ENCODE measurements around the gene SCLY.

SCLY gene

DNA sequence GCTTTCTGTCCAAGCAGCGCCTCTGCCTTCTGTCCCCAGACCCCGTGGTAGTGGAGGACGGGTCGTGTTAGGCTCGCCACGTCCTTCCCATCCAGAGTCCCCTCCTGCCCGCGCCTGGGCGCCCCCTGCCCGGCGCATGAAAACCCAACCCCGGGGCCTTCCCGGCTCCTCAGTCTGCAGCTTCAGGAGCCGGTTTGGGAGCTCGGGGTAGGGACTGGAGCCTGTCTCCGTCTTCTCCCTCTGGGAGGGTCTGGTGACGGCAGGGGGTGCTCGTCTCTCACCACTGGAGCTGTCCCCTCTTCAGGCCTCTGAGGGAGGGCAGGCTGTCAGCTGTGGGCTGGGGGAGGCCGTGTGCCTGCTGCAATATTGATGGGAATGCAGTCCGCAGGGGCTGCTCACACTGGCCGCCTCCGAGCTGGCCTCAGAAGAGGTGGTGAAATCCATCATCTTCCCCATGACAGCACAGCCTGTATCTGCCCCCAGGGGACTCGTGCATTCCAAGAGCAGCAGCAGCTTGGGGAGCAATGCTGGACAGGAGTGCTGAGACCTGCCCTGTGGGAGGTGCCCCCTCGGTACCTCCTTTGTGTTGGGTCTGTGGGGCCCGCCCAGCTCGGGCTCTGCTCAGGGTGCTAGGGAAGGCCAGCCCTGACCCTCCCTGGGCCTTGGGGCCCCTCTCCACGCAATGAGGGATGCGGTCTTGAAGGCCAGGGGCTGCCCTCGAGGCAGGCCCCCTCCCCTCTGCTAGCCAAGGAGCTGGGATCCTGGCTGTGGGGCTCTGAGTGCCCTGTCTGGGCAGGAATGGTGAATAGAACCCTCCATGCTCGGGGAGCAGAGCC, 59.9 kb downstream of the SCLY start:
- peaks cover 0 to 5% (median 0%) of the 10 kb centered on the region in 11 experiments; a peak in 1 of 22 replicates for H3K27me3 ChIP-seq
- no peak overlapping the region for H3K27ac ChIP-seq
- H3K36me3 ChIP-seq: no peaks in the 10 kb centered on the region
- H3K9ac ChIP-seq: peak overlapping the region in 2 of 11 experiments; percentile 22 to 44; a peak in 2 of 22 replicates
- peak overlapping the region; percentile 13 to 87 (median 66); a peak in 20 of 22 replicates for H3K4me2 ChIP-seq
- H3K9me3 ChIP-seq (replicated peaks in 1 of 11): no peaks in the 10 kb centered on the region
- H4K20me1 ChIP-seq: no peaks in the 10 kb centered on the region; a peak in 2 of 22 replicates
- TF ChIP-seq Cebpa-rat (IDR thresholded peaks at IDR 0.05): no peak
- no peak overlapping the region for H3K4me3 ChIP-seq
- peaks cover 7 to 55% (median 42%) of the 10 kb centered on the region in 10 experiments; a peak in 19 of 20 replicates for H3K4me1 ChIP-seq

DNA sequence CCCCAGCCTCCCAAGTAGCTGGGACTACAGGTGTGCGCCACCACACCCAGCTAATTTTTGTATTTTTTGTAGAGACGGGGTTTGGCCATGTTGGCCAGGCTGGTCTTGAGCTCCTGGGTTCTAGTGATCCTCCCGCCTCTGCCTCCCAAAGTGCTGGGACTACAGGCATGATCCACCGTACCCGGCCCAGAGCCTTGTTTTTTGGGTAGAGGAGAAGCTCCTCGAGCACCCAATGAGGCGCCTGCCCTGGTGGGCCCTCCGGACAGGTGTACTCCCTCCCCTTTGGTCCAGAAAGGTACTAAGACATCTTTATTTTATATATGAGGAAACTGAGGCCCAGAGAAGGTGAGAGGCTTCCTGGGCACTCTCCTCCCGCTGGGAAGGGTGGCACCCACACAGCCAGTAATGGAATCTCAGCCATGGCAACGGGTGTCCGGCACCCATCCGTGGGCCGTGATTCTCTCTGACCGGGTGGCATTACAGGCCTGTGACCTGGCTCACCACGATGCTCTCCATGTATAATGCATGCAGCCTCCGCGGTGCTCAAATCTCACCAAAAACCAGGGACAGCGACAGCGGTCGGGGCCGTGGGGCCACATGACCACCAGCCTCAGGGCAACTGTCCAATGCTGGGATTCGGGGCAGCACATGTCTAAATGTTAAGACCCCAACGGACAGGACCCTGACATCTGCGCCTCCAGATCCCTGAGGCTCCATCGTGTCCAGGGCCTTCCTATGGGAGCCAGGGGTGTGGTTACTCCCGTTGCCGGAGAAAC, 60.9 kb downstream of the SCLY start:
- Histone ChIP-seq H3K9ac (no peak overlapping the region), H3K27ac (no peak overlapping the region), H3K9me3 (replicated peaks in 1 of 11) (no peaks in the 10 kb centered on the region), H3K4me1 (peaks cover 7 to 48% (median 32%) of the 10 kb centered on the region in 10 experiments; a peak in 19 of 20 replicates), H3K27me3 (peaks cover 0 to 5% (median 0%) of the 10 kb centered on the region in 11 experiments; a peak in 1 of 22 replicates), H4K20me1 (no peaks in the 10 kb centered on the region; a peak in 2 of 22 replicates), H3K36me3 (no peaks in the 10 kb centered on the region), H3K4me2 (no peak overlapping the region), H3K4me3 (no peak overlapping the region)
- no peak for TF ChIP-seq Cebpa-rat (IDR thresholded peaks at IDR 0.05)

DNA sequence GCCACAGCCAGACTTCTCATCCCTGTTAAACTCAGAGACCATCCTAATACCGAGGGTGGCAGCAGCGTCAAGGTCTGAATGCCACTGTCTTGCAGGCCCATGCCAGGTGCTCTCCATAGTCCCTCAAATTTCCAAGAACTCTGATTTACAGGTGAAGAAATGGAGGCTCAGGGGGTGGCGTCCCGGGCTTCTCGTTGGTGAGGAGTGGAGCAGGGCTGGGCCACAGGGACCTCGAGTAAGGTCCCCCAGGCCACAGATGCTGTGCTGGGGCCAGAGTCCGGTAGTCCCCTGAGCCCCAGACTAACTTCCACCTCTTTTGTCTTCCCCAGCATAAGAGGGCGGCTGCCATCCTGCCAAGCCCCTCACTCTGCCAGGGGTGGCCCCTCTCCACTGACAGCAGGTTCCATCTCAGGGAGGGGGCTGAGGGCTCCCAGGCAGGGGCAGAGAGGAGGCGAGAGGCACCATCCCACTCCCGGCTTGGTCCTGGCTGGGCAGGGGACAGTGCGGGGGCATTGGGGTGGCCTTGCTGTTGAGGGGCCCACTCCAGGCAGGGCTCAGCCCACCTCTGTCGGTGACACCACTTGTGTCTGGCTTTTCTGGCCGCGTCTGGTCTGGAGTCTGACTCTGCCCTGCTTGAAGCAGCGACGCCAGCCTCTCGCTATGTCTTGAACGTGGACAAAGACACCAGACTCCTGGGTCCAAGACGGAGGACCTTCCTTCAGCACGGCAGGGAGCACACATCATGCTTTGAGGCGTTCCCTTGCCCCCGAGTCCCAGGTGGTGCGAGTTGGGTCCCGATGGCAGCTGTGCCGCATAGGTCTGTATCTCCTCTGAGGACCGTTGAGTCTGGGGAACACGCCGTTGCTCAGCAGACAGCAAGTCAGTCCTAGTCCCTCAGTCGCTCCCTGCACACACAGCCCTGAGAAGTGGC, 61.8 kb downstream of the SCLY start:
- no peak overlapping the region for H3K4me3 ChIP-seq
- H3K4me2 ChIP-seq: peak overlapping the region in 7 of 11 experiments; percentile 2 to 54 (median 49); a peak in 13 of 22 replicates
- H4K20me1 ChIP-seq: no peaks in the 10 kb centered on the region; a peak in 2 of 22 replicates
- no peaks in the 10 kb centered on the region for H3K9me3 ChIP-seq (replicated peaks in 1 of 11)
- TF ChIP-seq Cebpa-rat (IDR thresholded peaks at IDR 0.05): no peak
- H3K27ac ChIP-seq: no peak overlapping the region
- H3K36me3 ChIP-seq: no peaks in the 10 kb centered on the region
- H3K9ac ChIP-seq: 0 out of 22 replicates have a peak overlapping the region, but pooled peaks of 1 of the 11 experiments have one; percentile 11
- peaks cover 7 to 52% (median 38%) of the 10 kb centered on the region in 10 experiments; a peak in 19 of 20 replicates for H3K4me1 ChIP-seq
- H3K27me3 ChIP-seq: peaks cover 0 to 5% (median 0%) of the 10 kb centered on the region in 11 experiments; a peak in 1 of 22 replicates

DNA sequence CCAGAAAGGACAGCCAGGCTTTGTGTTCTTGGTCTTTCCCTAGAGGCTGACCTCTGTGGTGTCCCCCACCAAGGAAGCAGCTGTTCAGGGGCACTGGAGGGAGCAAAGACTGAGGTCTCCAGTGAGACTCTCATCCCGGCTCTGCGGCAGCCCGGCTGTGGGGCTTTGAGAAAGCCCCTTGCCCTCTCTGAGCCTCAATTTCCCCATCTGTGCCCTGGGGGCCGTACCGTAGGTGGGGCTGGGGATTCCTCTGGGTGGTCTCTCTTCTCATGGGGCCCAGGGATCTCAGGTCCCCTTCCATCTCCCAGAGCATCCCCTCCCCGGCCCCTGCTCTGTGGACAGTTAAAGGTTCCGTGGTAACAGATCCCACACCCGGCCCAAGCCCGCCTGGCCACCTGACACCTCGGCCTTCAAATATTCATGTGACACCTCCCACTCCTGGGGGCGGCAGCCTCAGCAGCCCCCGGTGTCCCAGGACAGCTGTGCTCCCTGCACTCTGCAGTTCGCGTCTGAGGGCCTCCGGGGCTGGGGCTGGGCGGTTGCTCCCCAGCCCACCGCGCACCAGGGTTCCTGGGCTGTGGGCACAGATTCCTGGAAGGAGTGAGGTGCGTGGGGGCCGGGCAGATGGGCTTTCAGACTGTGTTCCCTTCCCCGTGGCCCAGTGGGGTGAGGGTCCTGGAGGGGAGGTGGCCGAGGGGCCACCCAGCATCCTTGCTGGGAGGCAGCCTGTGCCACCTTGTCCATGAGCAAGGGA, 62.6 kb downstream of the SCLY start:
- 0 out of 22 replicates have a peak overlapping the region, but pooled peaks of 1 of the 11 experiments have one; percentile 11 for H3K9ac ChIP-seq
- TF ChIP-seq Cebpa-rat (IDR thresholded peaks at IDR 0.05): no peak
- no peak overlapping the region for H3K4me3 ChIP-seq
- H3K27me3 ChIP-seq: peaks cover 0 to 5% (median 0%) of the 10 kb centered on the region in 11 experiments; a peak in 1 of 22 replicates
- H3K9me3 ChIP-seq (replicated peaks in 1 of 11): no peaks in the 10 kb centered on the region
- H3K27ac ChIP-seq: no peak overlapping the region
- no peaks in the 10 kb centered on the region for H3K36me3 ChIP-seq
- H3K4me1 ChIP-seq: peaks cover 7 to 59% (median 43%) of the 10 kb centered on the region in 10 experiments; a peak in 19 of 20 replicates
- peak overlapping the region in 9 of 11 experiments; percentile 2 to 54 (median 46); a peak in 15 of 22 replicates for H3K4me2 ChIP-seq
- H4K20me1 ChIP-seq: no peaks in the 10 kb centered on the region; a peak in 2 of 22 replicates

DNA sequence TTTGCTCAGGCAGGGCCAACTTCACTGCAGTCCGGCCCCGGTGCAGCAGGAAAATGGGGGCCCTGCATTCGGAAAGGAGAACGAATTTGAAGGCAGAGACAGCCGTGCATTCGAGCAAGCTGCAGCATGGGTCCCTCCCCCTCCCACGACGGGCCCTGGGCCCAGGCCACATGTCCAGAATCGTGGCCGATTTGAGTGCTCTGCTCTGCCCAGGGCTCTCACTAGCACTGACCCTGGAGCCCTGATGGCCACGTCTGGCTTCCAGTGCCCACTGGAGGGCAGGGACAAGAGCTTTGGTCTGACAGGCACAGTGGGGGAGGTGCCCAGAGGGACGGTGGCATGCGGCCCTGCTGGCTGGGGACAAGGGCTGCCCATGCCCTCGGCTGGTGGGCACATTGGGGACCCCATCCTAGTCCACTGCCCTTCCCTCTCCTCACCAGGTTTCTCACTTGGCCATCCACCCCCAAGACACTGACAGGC, 63.2 kb downstream of the SCLY start:
- Histone ChIP-seq H3K4me3 (no peak overlapping the region), H3K36me3 (no peaks in the 10 kb centered on the region)

DNA sequence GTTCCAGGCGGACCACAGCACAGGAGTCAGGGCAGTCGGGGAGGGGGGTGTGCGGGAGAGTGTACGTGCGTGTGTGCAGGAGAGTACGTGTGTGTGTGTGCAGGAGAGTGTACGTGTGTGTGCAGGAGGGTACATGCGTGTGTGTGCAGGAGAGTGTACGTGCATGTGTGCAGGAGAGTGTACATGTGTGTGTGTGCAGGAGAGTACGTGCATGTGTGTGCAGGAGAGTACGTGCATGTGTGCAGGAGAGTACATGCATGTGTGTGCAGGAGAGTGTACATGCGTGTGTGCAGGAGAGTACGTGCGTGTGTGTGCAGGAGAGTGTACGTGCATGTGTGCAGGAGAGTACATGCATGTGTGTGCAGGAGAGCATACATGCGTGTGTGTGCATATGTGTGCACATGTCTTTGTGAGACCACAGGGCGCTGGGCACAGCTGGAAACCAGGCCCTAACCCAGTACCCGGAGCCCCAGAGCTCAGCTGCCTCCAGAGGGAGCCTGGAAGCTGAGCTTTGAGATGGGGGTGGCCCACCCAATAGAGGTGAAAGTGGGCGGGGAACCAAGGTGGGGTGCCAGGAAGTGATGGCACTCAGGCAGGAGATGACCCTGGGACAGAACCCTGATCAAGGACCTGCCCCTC, 63.8 kb downstream of the SCLY start:
- Histone ChIP-seq H3K9me3 (replicated peaks in 1 of 11) (no peaks in the 10 kb centered on the region), H3K4me3 (no peak overlapping the region), H3K36me3 (no peaks in the 10 kb centered on the region), H3K4me2 (0 out of 22 replicates have a peak overlapping the region, but pooled peaks of 1 of the 11 experiments have one; percentile 51), H3K27me3 (peaks cover 0 to 5% (median 0%) of the 10 kb centered on the region in 11 experiments; a peak in 1 of 22 replicates), H4K20me1 (no peaks in the 10 kb centered on the region; a peak in 2 of 22 replicates), H3K9ac (no peak overlapping the region), H3K4me1 (peaks cover 7 to 63% (median 42%) of the 10 kb centered on the region in 10 experiments; a peak in 19 of 20 replicates), H3K27ac (no peak overlapping the region)
- no peak for TF ChIP-seq Cebpa-rat (IDR thresholded peaks at IDR 0.05)

More for the DNA sequence above, 63.2 kb downstream of the SCLY start:
- Histone ChIP-seq H3K9me3 (replicated peaks in 1 of 11) (no peaks in the 10 kb centered on the region), H3K27ac (no peak overlapping the region), H3K9ac (no peak overlapping the region), H4K20me1 (no peaks in the 10 kb centered on the region; a peak in 2 of 22 replicates), H3K27me3 (peaks cover 0 to 5% (median 0%) of the 10 kb centered on the region in 11 experiments; a peak in 1 of 22 replicates), H3K4me1 (peaks cover 7 to 60% (median 43%) of the 10 kb centered on the region in 10 experiments; a peak in 19 of 20 replicates), H3K4me2 (peak overlapping the region in 8 of 11 experiments; percentile 2 to 54 (median 48); a peak in 10 of 22 replicates)
- TF ChIP-seq Cebpa-rat (IDR thresholded peaks at IDR 0.05): no peak

Data from BLaER1 treated with 17β-estradiol and CSF1 and Interleukin-3, amounts not matched to agents 10 nM and 100 nM (cell line).